ENCODE results near the gene CHSY3.

GRCh38 chr5:130151239-130151638 is 247.0 kb downstream of the CHSY3 start:
- no peak for TF ChIP-seq POLR2A (IDR thresholded peaks at IDR 0.05)
- TF ChIP-seq CTCF (IDR thresholded peaks at IDR 0.05 in 4 of 5, conservative IDR thresholded peaks at IDR 0.05 in 1 of 5): no peak

All from gastrocnemius medialis (tissue), 4 donors.